ENCODE data around the gene PCDH12.

GRCh38 chr5:142000704-142001484 lies 42.9 kb upstream of the PCDH12 start:
- TF ChIP-seq CTCF (IDR thresholded peaks at IDR 0.05) = peak in 8 of 12 donors; percentile 12 to 46 (median 24)
- no peak for TF ChIP-seq POLR2A (IDR thresholded peaks at IDR 0.05)

Data from heart left ventricle (tissue), 13 donors.